ENCODE results near the gene CYP3A7.

DNA sequence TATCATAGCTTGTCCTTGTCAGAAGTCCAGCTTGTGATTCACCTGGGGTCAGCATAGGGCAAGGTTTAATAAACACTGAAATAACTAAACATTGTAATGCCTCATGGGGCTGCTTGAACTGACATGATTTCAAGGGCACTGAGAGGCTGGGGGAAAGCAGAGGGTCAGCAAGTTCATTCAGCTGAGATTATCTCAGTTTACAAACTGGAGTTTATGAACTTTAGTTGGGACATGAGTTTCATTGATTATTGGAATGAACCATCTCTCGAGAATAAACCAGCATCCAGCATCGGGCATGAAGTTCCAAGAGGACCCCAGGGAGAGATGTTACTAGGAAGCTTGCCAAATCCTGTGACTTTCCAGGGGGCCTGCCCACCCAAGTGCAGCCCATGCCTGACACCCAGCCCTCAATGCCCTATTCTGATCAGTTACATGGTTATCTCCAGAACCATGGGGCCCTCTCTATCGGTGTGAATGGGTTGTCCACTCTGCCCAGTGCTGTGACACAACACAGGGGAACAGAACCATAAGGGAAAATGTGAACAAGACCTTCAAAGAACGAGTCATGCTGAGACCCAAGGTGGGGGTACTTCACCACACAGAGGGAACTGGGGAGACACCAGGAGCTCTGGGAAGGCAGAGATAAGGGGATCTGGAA is 7.9 kb upstream of the CYP3A7 start:
- TF ChIP-seq RAD21 (IDR thresholded peaks at IDR 0.05; ENCODE audit: low read length) (no peak), CEBPB (IDR thresholded peaks at IDR 0.05; ENCODE audit: low read depth, low read length) (no peak), POLR2A (IDR thresholded peaks at IDR 0.05; ENCODE audit: low read depth, low read length) (no peak), RCOR1 (IDR thresholded peaks at IDR 0.05; ENCODE audit: insufficient replicate concordance, low read length) (no peak)
- TF ChIP-seq, protein P1, sequence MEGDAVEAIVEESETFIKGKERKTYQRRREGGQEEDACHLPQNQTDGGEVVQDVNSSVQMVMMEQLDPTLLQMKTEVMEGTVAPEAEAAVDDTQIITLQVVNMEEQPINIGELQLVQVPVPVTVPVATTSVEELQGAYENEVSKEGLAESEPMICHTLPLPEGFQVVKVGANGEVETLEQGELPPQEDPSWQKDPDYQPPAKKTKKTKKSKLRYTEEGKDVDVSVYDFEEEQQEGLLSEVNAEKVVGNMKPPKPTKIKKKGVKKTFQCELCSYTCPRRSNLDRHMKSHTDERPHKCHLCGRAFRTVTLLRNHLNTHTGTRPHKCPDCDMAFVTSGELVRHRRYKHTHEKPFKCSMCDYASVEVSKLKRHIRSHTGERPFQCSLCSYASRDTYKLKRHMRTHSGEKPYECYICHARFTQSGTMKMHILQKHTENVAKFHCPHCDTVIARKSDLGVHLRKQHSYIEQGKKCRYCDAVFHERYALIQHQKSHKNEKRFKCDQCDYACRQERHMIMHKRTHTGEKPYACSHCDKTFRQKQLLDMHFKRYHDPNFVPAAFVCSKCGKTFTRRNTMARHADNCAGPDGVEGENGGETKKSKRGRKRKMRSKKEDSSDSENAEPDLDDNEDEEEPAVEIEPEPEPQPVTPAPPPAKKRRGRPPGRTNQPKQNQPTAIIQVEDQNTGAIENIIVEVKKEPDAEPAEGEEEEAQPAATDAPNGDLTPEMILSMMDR (conservative IDR thresholded peaks at IDR 0.05; ENCODE audit: low read depth, low read length), result no peak
- TF ChIP-seq, protein P2, sequence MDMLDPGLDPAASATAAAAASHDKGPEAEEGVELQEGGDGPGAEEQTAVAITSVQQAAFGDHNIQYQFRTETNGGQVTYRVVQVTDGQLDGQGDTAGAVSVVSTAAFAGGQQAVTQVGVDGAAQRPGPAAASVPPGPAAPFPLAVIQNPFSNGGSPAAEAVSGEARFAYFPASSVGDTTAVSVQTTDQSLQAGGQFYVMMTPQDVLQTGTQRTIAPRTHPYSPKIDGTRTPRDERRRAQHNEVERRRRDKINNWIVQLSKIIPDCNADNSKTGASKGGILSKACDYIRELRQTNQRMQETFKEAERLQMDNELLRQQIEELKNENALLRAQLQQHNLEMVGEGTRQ (IDR thresholded peaks at IDR 0.05; ENCODE audit: low read depth, low read length), result no peak

Measured in IMR-90 (cell line).